HS-5 (cell line): ENCODE data around the gene GAGE12C.
"Not testable (repeated sequence)": the region's sequence is repeated elsewhere in the genome, so short reads cannot be mapped to it uniquely, and the experiment has no call there.

Experiments
- DNase-seq: peaks from one replicate; pipeline ENCODE4 v3.0.0-alpha.2; 2012; ENCODE audit warnings: low read depth

GAGE12C gene, protein sequence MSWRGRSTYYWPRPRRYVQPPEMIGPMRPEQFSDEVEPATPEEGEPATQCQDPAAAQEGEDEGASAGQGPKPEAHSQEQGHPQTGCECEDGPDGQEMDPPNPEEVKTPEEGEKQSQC

GRCh38 chrX:49531877-49532276, at the start of gene GAGE12C:
TSS of gene GAGE12C (plus strand) at chrX:49532177. CDS start at chrX:49533332, 1,155 bp downstream.
- DNase-seq: not testable (repeated sequence)

- not testable (repeated sequence) for DNase-seq
These were observed 9.5 kb downstream of the GAGE12C start, which contains the start of gene GAGE12D for GRCh38 chrX:49541433-49541832. TSS of gene GAGE12D (plus strand) at chrX:49541733. CDS start at chrX:49542888, 1,155 bp downstream.

- DNase-seq: not testable (repeated sequence)
These were observed 19.0 kb downstream of the GAGE12C start, which contains the start of gene GAGE12E for GRCh38 chrX:49550989-49551388. TSS of gene GAGE12E (plus strand) at chrX:49551289. CDS start at chrX:49552444, 1,155 bp downstream.

DNA sequence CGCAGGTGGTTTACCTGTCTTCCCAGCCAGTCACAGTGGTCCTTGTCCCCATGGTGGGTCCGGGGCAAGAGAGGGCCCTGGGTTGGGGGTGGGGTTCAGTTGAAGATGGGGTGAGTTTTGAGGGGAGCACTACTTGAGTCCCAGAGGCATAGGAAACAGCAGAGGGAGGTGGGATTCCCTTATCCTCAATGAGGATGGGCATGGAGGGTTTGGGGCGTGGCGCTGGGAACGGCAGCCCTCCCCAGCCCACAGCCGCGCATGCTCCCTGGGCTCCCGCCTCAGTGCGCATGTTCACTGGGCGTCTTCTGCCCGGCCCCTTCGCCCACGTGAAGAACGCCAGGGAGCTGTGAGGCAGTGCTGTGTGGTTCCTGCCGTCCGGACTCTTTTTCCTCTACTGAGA, 28.6 kb downstream of the GAGE12C start, which contains the start of gene GAGE12F:
GAGE12F (plus strand) TSS at position 301 of the 400 bp plus-strand sequence. CDS start 1,155 bp downstream, outside the sequence.
- DNase-seq: not testable (repeated sequence)

DNA sequence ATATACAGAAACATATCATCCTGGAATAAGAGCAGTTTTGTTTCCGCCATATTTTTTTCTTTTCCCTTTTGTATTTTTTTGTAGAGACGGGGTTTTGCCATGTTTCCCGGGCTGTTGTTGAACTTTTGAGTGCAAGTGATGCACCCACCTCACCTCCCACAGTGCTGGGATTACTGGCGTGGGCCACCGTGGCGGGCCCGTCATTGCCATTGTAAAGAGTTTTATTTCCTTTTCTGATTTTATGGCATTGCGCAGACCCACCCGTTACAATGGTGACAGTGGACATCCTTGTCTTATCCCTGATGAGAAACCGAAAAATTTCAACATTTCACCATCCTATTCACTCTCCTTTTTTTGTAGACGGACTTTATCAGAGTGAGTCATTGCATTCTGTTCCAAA, 36.8 kb downstream of the GAGE12C start:
- not testable (repeated sequence) for DNase-seq

GRCh38 chrX:49569152-49569551, 37.2 kb downstream of the GAGE12C start:
- DNase-seq: not testable (repeated sequence)

GRCh38 chrX:49570100-49570499, 38.1 kb downstream of the GAGE12C start, which contains the start of gene GAGE12G:
TSS of gene GAGE12G (plus strand) at chrX:49570400. CDS start at chrX:49571555, 1,155 bp downstream.
- not testable (repeated sequence) for DNase-seq

- DNase-seq: not testable (repeated sequence)
These were observed 47.7 kb downstream of the GAGE12C start, which contains the start of gene GAGE12H for GRCh38 chrX:49579649-49580048. TSS of gene GAGE12H (plus strand) at chrX:49579949. CDS start at chrX:49581104, 1,155 bp downstream.
